Keratinocyte (primary cell): ENCODE results near the gene ABCA3. TPM values are rescaled to one million over a fixed set of nuclear protein-coding genes. Genes with fewer than 3 reads are reported as not detected.

ENCODE experiments used
- DNase-seq: peaks from one replicate; pipeline ENCODE4 v3.0.0-alpha.2; 2011; ENCODE audit warnings: low read depth, missing footprints, low spot score
- FAIRE-seq: peaks from 2 replicates; lab custom pipeline; 2011; peaks lifted over from hg19 to GRCh38; lab: Jason Lieb, UNC
- H2AFZ ChIP-seq: 2 replicates; pipeline ENCODE4 v1.6.0; 2012; ENCODE audit warnings: low read length, control low read depth, inconsistent platforms; ENCODE audit not compliant: control insufficient read depth
- H3K27ac ChIP-seq: 2 replicates; pipeline ENCODE4 v1.5.1; 2011; ENCODE audit warnings: low read length; ENCODE audit not compliant: control insufficient read depth, insufficient read depth
- H3K27me3 ChIP-seq: 3 replicates; pipeline ENCODE4 v1.6.0; 2011; ENCODE audit warnings: low read length; ENCODE audit not compliant: control insufficient read depth, insufficient read depth; ENCODE audit errors: extremely low read depth
- H3K36me3 ChIP-seq, 2 experiments: 2 replicates in 1 of 2; 3 replicates in 1 of 2; pipeline ENCODE4 v1.5.1; 2011; ENCODE audit warnings: low read length in 2 of 2, mild to moderate bottlenecking in 1 of 2; ENCODE audit not compliant: control insufficient read depth in 2 of 2, insufficient read depth in 2 of 2; ENCODE audit errors: extremely low read depth in 1 of 2
- H3K4me1 ChIP-seq: 3 replicates; pipeline ENCODE4 v1.5.1; 2011; ENCODE audit warnings: low read length; ENCODE audit not compliant: control insufficient read depth, insufficient read depth; ENCODE audit errors: extremely low read depth
- H3K4me2 ChIP-seq: 3 replicates; pipeline ENCODE4 v1.6.0; 2011; ENCODE audit warnings: low read depth, low read length; ENCODE audit not compliant: control insufficient read depth, insufficient read depth; ENCODE audit errors: extremely low read depth
- H3K4me3 ChIP-seq, 3 experiments: fragments of 200-600 bp in 1 of 3; sonication (generic) in 1 of 3; 2 replicates in 2 of 3; 3 replicates in 1 of 3; pipeline ENCODE4 v1.5.1; 2011 to 2016; ENCODE audit warnings: low read length in 3 of 3, mild to moderate bottlenecking in 3 of 3, control low read depth in 2 of 3, inconsistent platforms in 1 of 3, low read depth in 1 of 3, mixed read lengths in 1 of 3, mixed run types in 1 of 3, moderate library complexity in 1 of 3; ENCODE audit not compliant: control insufficient read depth in 2 of 3, insufficient read depth in 2 of 3; ENCODE audit errors: extremely low read depth in 1 of 3
- H3K79me2 ChIP-seq: 2 replicates; pipeline ENCODE4 v1.6.0; 2012; ENCODE audit warnings: low read length; ENCODE audit not compliant: control insufficient read depth, insufficient read depth
- H3K9ac ChIP-seq: 3 replicates; pipeline ENCODE4 v1.6.0; 2011; ENCODE audit warnings: low read length; ENCODE audit not compliant: control insufficient read depth, insufficient read depth; ENCODE audit errors: extremely low read depth
- H3K9me1 ChIP-seq: 3 replicates; pipeline ENCODE4 v1.6.0; 2011; ENCODE audit warnings: low read length; ENCODE audit not compliant: control insufficient read depth, insufficient read depth; ENCODE audit errors: extremely low read depth
- H3K9me3 ChIP-seq: 2 replicates; pipeline ENCODE4 v1.5.1; 2012; ENCODE audit warnings: low read depth, low read length; ENCODE audit not compliant: control insufficient read depth
- H4K20me1 ChIP-seq: 3 replicates; pipeline ENCODE4 v1.6.0; 2011; ENCODE audit warnings: low read length; ENCODE audit not compliant: control insufficient read depth, insufficient read depth; ENCODE audit errors: extremely low read depth
- CTCF ChIP-seq, 3 experiments: IDR thresholded peaks in 1 of 3; conservative IDR thresholded peaks in 1 of 3; optimal IDR thresholded peaks in 1 of 3; 2 replicates in 2 of 3; 3 replicates in 1 of 3; pipeline versions ENCODE3 to v1.5.1; 2011; ENCODE audit warnings: low read length in 3 of 3, mild to moderate bottlenecking in 3 of 3, moderate library complexity in 2 of 3, control low read depth in 1 of 3, inconsistent platforms in 1 of 3; ENCODE audit not compliant: insufficient read depth in 2 of 3; ENCODE audit errors: extremely low read depth in 1 of 3
- EZH2 ChIP-seq: IDR thresholded peaks from one replicate; pipeline ENCODE4 v1.6.1; 2012; ENCODE audit warnings: inconsistent platforms, mild to moderate bottlenecking, low read length, moderate library complexity
- dilution Hi-C: fragments of 300-500 bp; cut with MboI; formaldehyde crosslinking; loops from one replicate; pipeline ENCODE4 v1.7.0; 2020; ENCODE audit warnings: low sequenced_read_pairs; ENCODE audit not compliant: extremely low pct_ligation_motif_present
- polyA plus RNA-seq, 5 experiments: library from polyadenylated mRNA; depleted of rRNA in 3 of 5; stranded (reverse) in 3 of 5; stranded (forward) in 1 of 5; unstranded in 1 of 5; fragments of >200 nt; gene quantifications; 1 replicate in 1 of 5; 2 replicates in 3 of 5; 3 replicates in 1 of 5; pipeline versions ENCODE4 v1.2.1 to v1.2.3, GENCODE V29; 2011 to 2012; ENCODE audit warnings: missing spikeins in 2 of 5, low read depth in 1 of 5, low replicate concordance in 1 of 5

Gene ABCA3
- polyA plus RNA-seq, 1 donor (not counting 4 experiments of a cell fraction or from before 2014, with no cell fraction given): 0.08 TPM

GRCh38 chr16:2323701-2324100 is 16.8 kb downstream of the ABCA3 start:
- H3K9me1 ChIP-seq: no peaks in the 10 kb centered on the region
- H3K79me2 ChIP-seq: no peaks in the 10 kb centered on the region
- dilution Hi-C loops: no loop called here
- H3K4me3 ChIP-seq: no peak overlapping the region
- no peak overlapping the region for H3K27ac ChIP-seq
- no peaks in the 10 kb centered on the region for H3K36me3 ChIP-seq
- no peak overlapping the region for H2AFZ ChIP-seq
- DNase-seq (no peak), FAIRE-seq (no peak)
- no peaks in the 10 kb centered on the region for H3K4me1 ChIP-seq
- no peaks in the 10 kb centered on the region for H3K9me3 ChIP-seq
- no peak overlapping the region for H3K4me2 ChIP-seq
- no peaks in the 10 kb centered on the region for H4K20me1 ChIP-seq
- no peak overlapping the region for H3K9ac ChIP-seq
- peaks cover 20% of the 10 kb centered on the region for H3K27me3 ChIP-seq
- no peak for TF ChIP-seq EZH2
- no peak for TF ChIP-seq CTCF (optimal IDR thresholded peaks at IDR 0.05 in 1 of 3, IDR thresholded peaks at IDR 0.05 in 1 of 3, conservative IDR thresholded peaks at IDR 0.05 in 1 of 3; ENCODE audit: extremely low read depth in 1 of 3, insufficient read depth in 2 of 3, low read length in 3 of 3)

- TF ChIP-seq CTCF (optimal IDR thresholded peaks at IDR 0.05 in 1 of 3, IDR thresholded peaks at IDR 0.05 in 1 of 3, conservative IDR thresholded peaks at IDR 0.05 in 1 of 3; ENCODE audit: extremely low read depth in 1 of 3, insufficient read depth in 2 of 3, low read length in 3 of 3): no peak
- TF ChIP-seq EZH2: no peak
- Histone ChIP-seq H3K4me3 (no peak overlapping the region), H3K4me2 (no peak overlapping the region), H3K27ac (no peak overlapping the region), H4K20me1 (no peaks in the 10 kb centered on the region), H3K4me1 (no peaks in the 10 kb centered on the region), H3K36me3 (no peaks in the 10 kb centered on the region), H3K79me2 (no peaks in the 10 kb centered on the region), H3K9me1 (no peaks in the 10 kb centered on the region), H3K27me3 (peaks cover 10% of the 10 kb centered on the region), H2AFZ (no peak overlapping the region), H3K9ac (no peak overlapping the region), H3K9me3 (no peaks in the 10 kb centered on the region)
- no peak for DNase-seq
- dilution Hi-C loops: no loop called here
- no peak for FAIRE-seq
Observed at GRCh38 chr16:2319606-2320005, 20.9 kb downstream of the ABCA3 start.
